Mesodermal cell (in vitro differentiated cells): ENCODE data around the gene EP400.

Experiments used
- H3K27ac ChIP-seq: 2 replicates; pipeline ENCODE4 v1.7.0; 2013; ENCODE audit warnings: mild to moderate bottlenecking, low read depth, low read length, moderate library complexity; ENCODE audit not compliant: severe bottlenecking
- H3K36me3 ChIP-seq: 2 replicates; pipeline ENCODE4 v1.7.1; 2013; ENCODE audit warnings: mild to moderate bottlenecking, low read length, moderate library complexity; ENCODE audit not compliant: control insufficient read depth, insufficient read depth
- H3K4me1 ChIP-seq: one replicate; pipeline ENCODE4 v1.7.1; 2013; ENCODE audit warnings: mild to moderate bottlenecking, low read length; ENCODE audit not compliant: insufficient read depth, control insufficient read depth, poor library complexity, severe bottlenecking
- H3K4me3 ChIP-seq: 2 replicates; pipeline ENCODE4 v1.7.0; 2013; ENCODE audit warnings: low read length, control low read depth, mild to moderate bottlenecking; ENCODE audit not compliant: insufficient read depth, poor library complexity, severe bottlenecking; ENCODE audit errors: extremely low read depth
- H3K9me3 ChIP-seq: 2 replicates; pipeline ENCODE4 v1.7.1; 2013; ENCODE audit warnings: mild to moderate bottlenecking, low read length, moderate library complexity; ENCODE audit not compliant: control insufficient read depth
- WGBS, 2 experiments: methylation state at CpG; one replicate each; pipeline ENCODE4 v1.1.5; 2013; ENCODE audit warnings: missing lambda C conversion rate in 2 of 2; ENCODE audit not compliant: insufficient coverage in 2 of 2; 5-methylcytosine and 5-hydroxymethylcytosine counted together

EP400 gene

DNA sequence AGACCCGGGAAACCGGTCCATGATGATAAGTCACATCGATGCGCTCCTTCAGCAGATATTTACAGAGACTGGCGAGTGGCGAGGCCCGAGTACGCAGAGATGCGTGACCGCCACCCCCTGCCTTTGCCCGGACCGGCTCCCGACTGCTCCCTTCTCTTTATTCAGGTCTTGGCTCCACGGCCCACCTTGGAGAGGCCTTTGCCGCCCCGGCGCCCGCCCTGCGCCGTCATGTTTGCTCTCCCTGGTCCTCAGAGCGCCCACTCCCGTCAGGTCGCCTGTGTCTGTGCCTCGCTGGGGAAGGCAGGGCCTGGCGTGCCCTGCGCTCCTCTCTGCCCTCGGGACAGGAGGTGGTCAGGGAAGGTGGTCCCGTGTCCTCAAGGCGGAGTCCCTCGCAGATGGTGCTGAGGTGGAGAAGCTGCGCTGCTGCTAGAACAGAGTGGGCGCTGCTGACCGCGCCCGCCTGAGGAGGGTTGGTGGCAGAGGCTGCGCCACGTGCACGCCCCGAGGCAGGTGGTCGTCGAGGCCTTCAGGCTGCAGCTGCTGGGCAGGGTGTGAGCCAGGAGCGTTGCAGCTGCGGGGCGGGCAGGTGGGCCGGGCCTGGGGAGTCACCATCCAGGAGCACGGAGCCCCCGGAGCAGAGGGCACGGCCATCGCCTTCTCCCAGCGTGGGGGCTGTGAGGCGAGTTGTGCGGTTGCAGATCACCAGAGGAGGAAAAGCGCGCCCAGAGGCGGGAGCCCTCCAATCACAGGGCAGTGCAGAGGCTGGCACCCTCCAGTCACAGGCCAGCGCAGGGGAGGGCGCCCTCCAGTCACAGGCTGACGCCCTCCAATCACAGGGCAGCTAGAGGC, 167.2 kb downstream of the EP400 start:
- no peaks in the 10 kb centered on the region for H3K4me1 ChIP-seq
- no peak overlapping the region for H3K27ac ChIP-seq
- WGBS, 2 experiments = 96 to 98% methylated on average over 41 to 56 of the region's 58 CpGs
- H3K4me3 ChIP-seq = no peak overlapping the region
- H3K9me3 ChIP-seq = no peaks in the 10 kb centered on the region
- peaks cover 67% of the 10 kb centered on the region for H3K36me3 ChIP-seq

DNA sequence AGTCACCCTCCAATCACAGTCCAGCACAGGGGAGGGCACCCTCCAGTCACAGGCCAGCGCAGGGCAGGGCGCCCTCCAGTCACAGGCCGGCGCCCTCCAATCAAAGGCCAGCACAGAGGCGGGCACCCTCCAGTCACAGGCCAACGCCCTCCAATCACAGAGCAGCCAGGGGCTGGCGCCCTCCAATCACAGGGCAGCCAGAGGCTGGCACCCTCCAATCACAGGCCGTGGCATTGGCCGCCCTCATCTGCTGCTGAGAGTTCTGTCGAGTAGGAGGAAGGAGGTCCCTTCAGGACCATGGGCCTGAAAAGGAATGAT, 167.8 kb downstream of the EP400 start:
- no peaks in the 10 kb centered on the region for H3K9me3 ChIP-seq
- H3K36me3 ChIP-seq = peaks cover 73% of the 10 kb centered on the region
- no peak overlapping the region for H3K27ac ChIP-seq
- 96 to 97% methylated on average over 6 to 9 of the region's 10 CpGs for WGBS, 2 experiments
- H3K4me3 ChIP-seq = no peak overlapping the region
- no peaks in the 10 kb centered on the region for H3K4me1 ChIP-seq

DNA sequence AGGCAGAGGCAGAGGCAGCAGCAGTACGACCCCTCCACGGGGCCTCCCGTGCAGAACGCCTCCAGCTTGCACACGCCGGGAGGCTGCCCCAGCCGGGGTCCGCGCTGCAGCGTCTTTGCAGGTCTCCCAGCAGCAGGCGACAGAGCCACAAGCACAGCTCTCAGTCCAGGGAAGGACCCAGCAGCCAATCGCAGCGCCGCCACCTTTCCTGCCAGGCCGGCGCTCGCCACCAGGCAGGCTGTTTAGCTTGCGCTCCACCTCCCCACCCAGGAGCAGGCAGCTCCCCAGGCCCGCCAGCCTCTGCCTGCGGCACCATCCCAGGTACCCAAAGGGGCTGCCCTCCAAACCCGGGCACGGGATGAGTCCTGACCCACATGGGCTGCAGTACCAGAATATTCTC, 169.1 kb downstream of the EP400 start:
- no peaks in the 10 kb centered on the region for H3K9me3 ChIP-seq
- WGBS, 2 experiments = 93 to 95% methylated on average over 16 to 21 of the region's 22 CpGs
- no peak overlapping the region for H3K4me3 ChIP-seq
- H3K36me3 ChIP-seq = peaks cover 75% of the 10 kb centered on the region
- H3K27ac ChIP-seq = no peak overlapping the region
- no peaks in the 10 kb centered on the region for H3K4me1 ChIP-seq

DNA sequence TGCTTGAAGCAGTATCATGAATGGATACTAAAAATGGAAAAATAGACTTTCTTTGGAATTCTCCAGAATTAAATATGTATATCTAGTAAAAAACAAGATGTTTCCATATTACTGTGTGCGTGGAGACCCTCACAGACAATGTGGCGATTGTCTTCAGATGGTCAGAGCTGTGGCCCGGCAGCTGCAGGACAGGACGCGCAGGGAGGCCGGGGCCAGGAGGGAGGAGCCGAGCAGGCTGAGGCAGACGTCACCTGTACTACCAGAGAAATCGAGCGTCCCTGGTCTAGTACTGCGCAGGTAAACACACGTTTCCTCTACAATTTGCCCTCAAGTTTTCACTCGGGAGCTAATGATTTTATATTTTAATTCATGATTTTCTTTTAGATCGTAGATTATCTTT, 171.5 kb downstream of the EP400 start:
- peaks cover 79% of the 10 kb centered on the region for H3K36me3 ChIP-seq
- H3K9me3 ChIP-seq = no peaks in the 10 kb centered on the region
- H3K4me1 ChIP-seq = no peaks in the 10 kb centered on the region
- no peak overlapping the region for H3K27ac ChIP-seq
- 90 to 96% methylated on average over 11 to 12 of the region's 14 CpGs for WGBS, 2 experiments
- H3K4me3 ChIP-seq = no peak overlapping the region

DNA sequence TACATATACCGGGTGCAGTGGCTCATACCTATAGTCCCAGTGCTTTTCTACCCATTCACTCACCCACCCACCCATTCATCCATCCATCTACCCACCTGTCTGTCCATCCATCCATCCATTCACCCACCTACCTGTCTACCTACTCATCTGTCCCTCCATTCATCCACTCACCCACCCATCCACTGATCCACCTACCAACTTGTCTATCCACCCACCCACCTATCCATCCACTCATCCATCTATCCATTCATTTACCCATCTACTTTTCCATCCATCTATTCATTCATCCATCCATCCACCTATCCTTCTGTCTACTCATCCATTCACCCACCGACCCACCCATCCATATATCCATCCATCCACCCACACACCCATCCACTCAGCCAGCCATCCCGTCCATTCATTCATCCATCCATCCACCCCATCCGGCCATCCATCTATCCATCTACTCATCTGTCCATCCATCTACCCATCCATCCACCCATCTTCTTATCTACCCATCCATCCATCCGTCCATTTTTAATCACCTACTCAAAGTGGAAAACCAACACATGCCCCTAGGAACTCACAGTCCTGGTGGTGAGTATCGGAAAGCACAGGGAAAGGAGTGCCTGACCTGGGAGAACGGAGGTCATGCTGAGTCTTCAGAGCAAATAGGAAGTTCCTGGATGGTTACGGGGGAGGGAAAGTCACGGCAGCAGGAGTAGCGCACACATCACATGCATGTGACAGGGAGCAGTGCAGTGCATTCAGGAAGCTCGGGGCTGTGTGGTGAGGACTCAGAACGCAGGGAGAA, 174.4 kb downstream of the EP400 start:
- peaks cover 87% of the 10 kb centered on the region for H3K36me3 ChIP-seq
- no peak overlapping the region for H3K4me3 ChIP-seq
- 93 to 96% methylated on average over 10 to 12 of the region's 12 CpGs for whole genome bisulfite sequencing, 2 experiments
- H3K4me1 ChIP-seq = no peaks in the 10 kb centered on the region
- H3K27ac ChIP-seq = no peak overlapping the region
- peaks cover 18% of the 10 kb centered on the region for H3K9me3 ChIP-seq

DNA sequence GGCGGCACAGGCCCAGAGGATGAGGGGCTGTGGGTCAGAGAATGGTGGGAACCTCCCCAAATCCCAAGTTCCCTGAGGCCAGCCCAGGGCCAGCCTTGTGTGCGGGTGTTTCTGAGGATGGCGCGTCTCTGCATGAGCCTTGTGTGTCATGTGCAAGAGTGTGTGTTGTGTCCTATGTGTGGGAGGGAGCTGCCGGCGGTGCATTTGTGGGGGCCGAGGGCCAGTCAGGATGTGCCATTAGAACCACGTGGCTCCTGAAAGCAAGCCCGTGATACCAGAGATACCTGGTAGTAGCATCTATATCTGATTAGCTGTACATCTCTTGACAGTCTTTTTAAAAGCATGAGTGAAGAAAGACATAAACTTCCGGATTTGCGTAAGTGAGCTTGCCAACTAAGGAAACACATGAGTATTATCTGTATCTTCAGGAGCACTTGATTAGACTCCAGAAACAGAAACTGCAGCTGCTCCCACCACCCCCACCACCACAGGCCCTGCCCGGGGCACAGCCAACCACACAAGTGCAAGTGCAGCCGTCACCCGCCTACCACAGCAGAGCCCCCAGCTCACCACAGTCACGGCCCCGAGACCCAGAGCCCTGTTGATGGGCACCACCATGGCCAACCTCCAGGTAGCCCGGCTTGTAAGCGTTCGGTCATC, 175.2 kb downstream of the EP400 start:
- WGBS, 2 experiments = 96 to 100% methylated on average over 6 to 16 of the region's 19 CpGs
- no peaks in the 10 kb centered on the region for H3K4me1 ChIP-seq

DNA sequence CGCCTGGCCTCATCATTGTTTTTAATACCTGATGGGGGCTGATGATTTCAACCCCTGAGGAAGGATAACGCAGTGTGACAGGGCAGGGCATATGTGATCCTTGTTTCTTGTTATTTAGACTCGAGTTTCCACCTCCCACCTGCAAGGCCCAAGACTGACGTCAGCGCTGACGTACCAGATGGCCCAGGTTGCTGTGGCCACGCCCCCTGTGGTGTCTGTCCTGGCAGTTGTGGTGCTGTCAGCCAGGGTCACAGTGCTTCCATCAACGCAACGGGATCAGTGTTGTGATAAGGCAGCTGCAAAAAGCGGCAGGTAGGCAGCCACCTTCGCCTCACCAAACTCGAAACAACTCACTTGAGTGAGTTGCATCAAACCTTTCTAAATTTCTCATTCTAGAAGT, 176.0 kb downstream of the EP400 start:
- Histone ChIP-seq H3K9me3 (peaks cover 18% of the 10 kb centered on the region), H3K36me3 (peaks cover 91% of the 10 kb centered on the region), H3K4me1 (no peaks in the 10 kb centered on the region), H3K4me3 (no peak overlapping the region), H3K27ac (no peak overlapping the region)
- 95 to 99% methylated on average over 10 to 11 of the region's 12 CpGs for WGBS, 2 experiments

More for the DNA sequence above, 175.2 kb downstream of the EP400 start:
- Histone ChIP-seq H3K9me3 (peaks cover 18% of the 10 kb centered on the region), H3K36me3 (peaks cover 90% of the 10 kb centered on the region), H3K27ac (no peak overlapping the region), H3K4me3 (no peak overlapping the region)

DNA sequence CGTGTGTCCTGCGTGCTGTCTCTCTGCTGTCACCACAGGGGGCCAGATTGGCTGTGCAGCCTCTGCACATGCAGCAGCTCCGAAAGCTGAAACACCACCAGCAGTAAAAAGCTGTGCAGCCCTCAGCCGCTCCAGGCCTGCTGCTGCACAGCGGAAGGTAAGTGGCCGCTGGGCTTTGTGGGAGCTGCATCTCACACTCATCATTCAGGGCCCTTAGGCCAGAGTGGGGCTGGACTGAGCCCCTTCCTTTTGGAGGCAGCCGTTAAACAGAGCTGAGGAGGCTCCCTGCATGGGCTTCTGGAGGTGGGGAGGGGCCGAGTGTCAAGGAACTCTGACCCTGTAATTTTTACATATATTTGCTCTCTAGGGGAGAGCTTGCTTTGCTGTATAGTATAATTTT, 177.3 kb downstream of the EP400 start:
- no peak overlapping the region for H3K4me3 ChIP-seq

DNA sequence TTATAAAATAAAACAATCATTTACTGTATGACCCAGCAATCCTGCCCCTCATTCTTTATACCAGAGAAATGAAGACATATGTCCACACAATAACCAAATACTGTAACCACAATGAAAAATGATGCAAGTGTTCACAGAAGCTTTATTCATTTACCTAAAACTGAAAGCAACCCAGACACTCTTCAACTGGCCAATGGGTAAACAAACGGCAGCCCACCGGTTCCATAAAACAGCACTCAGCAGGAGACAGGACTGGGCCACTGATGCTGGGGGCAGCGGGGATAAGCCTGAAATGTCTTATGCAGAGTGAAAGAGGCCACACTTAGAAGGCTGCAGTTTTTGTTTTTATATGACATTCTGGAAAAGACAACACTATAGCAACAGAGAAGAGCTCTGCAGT, 179.3 kb downstream of the EP400 start:
- 89 to 100% methylated on average over 2 to 3 of the region's 3 CpGs for WGBS, 2 experiments
- Histone ChIP-seq H3K4me1 (no peaks in the 10 kb centered on the region), H3K9me3 (peaks cover 18% of the 10 kb centered on the region), H3K36me3 (peaks cover 61% of the 10 kb centered on the region), H3K4me3 (no peak overlapping the region), H3K27ac (no peak overlapping the region)

More for the DNA sequence above, 177.3 kb downstream of the EP400 start:
- no peak overlapping the region for H3K27ac ChIP-seq
- H3K4me1 ChIP-seq = no peaks in the 10 kb centered on the region
- H3K9me3 ChIP-seq = peaks cover 18% of the 10 kb centered on the region
- 93 to 100% methylated on average over 6 of the region's 8 CpGs for WGBS, 2 experiments
- peaks cover 81% of the 10 kb centered on the region for H3K36me3 ChIP-seq

DNA sequence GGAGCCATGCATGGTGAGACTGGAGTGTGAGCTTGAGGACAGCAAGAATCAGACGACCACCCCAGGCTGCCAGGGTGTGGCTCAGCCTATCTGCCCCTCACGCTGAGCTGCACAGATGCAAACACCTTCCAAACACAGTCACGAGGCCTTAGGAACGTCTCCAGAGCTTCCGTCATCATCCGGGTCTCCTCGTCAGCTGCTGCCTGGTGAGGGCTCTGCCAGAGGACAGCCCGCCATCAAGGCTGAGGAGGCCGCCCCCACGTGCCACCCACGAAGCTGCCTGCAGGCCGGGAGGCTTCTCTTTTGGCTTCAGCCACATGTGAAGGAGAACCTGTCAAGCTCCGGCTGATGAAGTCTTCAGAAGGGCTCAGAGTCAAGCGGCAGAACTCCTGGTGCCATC, 180.9 kb downstream of the EP400 start:
- no peak overlapping the region for H3K27ac ChIP-seq
- WGBS, 2 experiments = 94 to 97% methylated on average over 14 of the region's 14 CpGs
- no peak overlapping the region for H3K4me3 ChIP-seq
- peaks cover 45% of the 10 kb centered on the region for H3K36me3 ChIP-seq
- H3K9me3 ChIP-seq = peaks cover 18% of the 10 kb centered on the region
- no peaks in the 10 kb centered on the region for H3K4me1 ChIP-seq
